ENCODE measurements around the gene TNFRSF4. TPM values are rescaled to one million over a fixed set of nuclear protein-coding genes. Genes with fewer than 3 reads are reported as not detected.

Gene TNFRSF4
- total RNA-seq, 2 experiments from 2014 or later, result 340 to 418 TPM

DNA sequence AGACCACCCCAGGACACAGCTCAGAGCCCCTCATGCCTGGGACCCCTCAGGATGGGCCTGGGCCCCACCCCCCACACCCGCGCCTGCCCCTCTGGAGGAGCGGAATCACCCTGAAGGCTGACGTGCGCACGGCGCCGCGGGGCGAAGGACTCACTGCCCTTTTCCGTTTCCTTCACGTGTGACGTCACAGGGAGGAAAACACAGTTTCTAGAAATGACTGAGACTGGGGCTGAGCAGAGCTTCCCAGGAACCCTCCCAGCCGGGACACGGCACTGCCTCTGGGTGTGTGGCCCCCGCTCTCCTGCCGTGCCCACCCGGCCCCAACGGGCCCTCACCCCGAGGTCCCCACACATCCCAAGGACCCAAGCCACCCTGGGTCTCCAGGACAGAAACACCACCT lies 5.4 kb upstream of the TNFRSF4 start:
- Mint-ChIP-seq H3K36me3 (ENCODE audit: low read depth) (peaks cover 71% of the 10 kb centered on the region), H3K4me1 (peaks cover 46% of the 10 kb centered on the region), H3K27me3 (no peaks in the 10 kb centered on the region), H3K27ac (peak overlapping the region; percentile 92), H3K9me3 (ENCODE audit: low read depth) (no peaks in the 10 kb centered on the region), H3K4me3 (peak overlapping the region; percentile 66)
- intact Hi-C loops (cut with DNase I, micrococcal nuclease), result loop anchor here in 1 of 2 experiments (5.0 kb wide), 1 partner anchor 53 kb away; the partner anchor contains the start of gene UBE2J2
- ChIA-PET POLR2A (no interaction called here), CTCF (no interaction called here)
- peak; percentile 78 for DNase-seq
- peak; percentile 28 for ATAC-seq

DNA sequence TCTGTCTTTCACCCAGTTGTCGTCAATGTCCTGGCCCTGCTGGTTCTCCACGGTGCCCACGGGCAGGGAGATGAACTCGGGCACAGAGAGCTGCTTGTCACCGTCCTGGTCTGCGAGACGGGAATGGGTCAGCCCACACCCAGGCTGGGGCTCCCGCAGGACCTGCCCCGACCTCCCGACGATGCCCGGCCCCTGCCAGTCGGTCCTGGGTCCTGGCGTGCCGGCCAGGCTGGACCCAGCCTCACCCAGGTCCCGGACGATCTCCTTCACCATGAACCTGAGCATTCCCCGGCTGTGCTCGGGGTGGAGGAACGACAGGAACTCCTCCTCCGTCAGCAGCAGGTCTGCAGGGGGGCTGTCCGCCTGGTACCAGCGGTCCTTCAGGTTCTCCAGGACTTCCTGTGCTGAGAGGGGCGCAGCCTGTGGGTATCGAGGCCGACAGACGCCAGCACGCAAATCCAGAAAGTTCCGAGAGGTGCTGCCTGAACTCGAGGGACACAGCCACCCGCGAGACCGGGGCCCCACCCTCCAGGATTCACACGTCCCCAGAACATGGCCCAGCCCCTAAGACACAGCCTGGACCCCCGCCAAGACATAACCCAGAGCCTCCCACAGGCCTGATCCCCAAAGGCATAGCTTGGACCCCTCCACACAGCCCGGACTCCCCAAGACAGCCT lies 4.7 kb upstream of the TNFRSF4 start:
- peak overlapping the region; percentile 66 for H3K4me3 Mint-ChIP-seq
- H3K27me3 Mint-ChIP-seq, result no peaks in the 10 kb centered on the region
- H3K4me1 Mint-ChIP-seq, result peaks cover 49% of the 10 kb centered on the region
- intact Hi-C loops (cut with DNase I, micrococcal nuclease), result loop anchor here in 1 of 2 experiments (5.0 kb wide), 1 partner anchor 54 kb away; the partner anchor contains the start of gene UBE2J2
- no peak for DNase-seq
- peaks cover 72% of the 10 kb centered on the region for H3K36me3 Mint-ChIP-seq (ENCODE audit: low read depth)
- CTCF ChIA-PET, result interaction anchor here (0.9 kb wide), 1 partner anchor 96 kb away, joined by 6 read pairs; no protein-coding TSS in a partner anchor
- ATAC-seq, result no peak
- H3K9me3 Mint-ChIP-seq (ENCODE audit: low read depth), result no peaks in the 10 kb centered on the region
- POLR2A ChIA-PET, result interaction anchor here (0.7 kb wide), 1 partner anchor 10 kb away, joined by 4 read pairs; no protein-coding TSS in a partner anchor
- H3K27ac Mint-ChIP-seq, result peak overlapping the region; percentile 92

DNA sequence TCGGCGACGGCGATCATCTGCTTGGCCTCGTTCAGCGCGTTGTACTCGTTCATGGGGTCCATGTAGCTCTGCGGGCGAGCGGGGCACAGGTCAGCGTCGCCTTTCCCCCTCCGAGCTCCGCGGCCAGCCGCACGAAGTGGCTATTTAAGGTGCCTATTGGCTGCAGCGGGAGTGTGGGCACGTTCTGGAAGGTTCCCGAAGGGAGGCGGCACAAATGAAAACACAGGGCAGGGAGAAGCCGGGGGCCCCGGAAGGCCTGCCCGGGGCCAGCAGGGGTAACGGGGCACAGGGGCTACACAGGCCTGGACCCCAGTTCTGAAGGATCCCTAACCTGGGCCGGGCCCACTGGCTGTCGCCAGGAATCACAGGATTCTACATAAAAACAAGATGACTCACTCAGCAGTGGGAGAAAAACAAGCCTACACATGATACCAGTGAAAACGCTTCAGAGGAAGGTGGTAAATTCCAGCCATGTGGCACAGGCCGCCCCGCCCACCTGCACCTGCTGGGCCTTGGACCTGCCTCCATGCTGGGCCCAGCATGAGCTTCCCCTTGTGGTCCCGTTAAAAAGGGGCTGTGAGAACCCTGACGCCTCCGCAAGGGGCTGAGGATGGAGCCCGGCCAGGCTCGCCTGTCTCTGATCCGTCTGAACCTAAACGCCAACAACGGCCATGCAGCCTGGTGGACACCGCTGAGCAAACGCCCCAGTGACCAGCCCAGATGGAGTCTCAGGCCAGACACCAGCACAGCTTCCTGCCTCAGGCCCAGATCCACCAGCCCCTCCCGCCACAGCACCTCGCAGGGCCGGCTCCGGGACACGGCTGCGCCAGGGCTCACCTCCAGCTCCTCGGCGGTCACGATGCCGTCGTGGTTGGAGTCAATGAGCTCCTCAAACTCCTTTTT lies 3.9 kb upstream of the TNFRSF4 start:
- Mint-ChIP-seq H3K4me3 (peak overlapping the region; percentile 66), H3K9me3 (ENCODE audit: low read depth) (no peaks in the 10 kb centered on the region)
- POLR2A ChIA-PET, result interaction anchor here (0.7 kb wide), 1 partner anchor 10 kb away, joined by 4 read pairs; no protein-coding TSS in a partner anchor

DNA sequence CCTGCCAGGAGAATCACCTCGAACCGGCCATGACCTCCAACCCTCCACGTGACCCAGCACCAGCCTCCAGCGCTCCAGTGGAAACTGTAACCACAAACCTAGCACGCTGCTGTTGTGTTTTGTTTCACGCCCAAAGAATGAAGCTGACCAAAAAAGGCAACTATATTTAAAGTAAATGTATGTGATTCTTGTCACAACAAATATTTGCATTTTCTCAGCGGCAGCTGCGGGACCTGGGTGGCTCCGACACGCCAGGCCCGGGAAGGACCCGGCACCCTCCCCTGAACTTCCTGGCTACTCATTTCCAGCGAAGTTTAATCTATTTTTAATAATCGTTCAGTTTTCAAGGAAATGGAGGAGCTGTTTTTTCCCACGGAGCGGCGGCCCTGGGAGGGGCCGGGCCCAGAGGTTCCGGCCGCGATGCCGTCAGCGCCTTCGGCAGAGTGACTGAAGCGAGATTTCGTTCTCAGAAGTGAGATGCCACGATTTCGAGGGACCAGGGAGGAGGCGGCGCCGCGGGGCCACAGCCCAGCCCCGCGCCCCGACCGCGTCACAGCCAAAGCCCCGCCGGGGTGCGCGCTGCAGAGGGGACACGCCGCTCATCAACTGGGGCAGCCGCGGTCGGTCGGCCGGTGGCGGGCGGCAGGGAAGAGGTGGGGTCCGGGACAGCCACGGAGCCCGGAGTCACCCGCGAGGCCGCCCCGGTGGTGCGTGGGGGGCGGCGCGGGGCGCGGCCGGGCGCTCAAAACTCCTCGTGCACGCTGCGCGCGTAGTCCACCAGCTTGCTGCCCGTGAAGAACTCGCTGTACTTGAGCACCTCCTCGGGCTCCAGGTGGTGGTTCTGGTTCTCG lies 3.0 kb upstream of the TNFRSF4 start:
- H3K27me3 Mint-ChIP-seq, result no peaks in the 10 kb centered on the region

More for the DNA sequence above, 3.9 kb upstream of the TNFRSF4 start:
- H3K36me3 Mint-ChIP-seq (ENCODE audit: low read depth), result peaks cover 68% of the 10 kb centered on the region
- DNase-seq, result peak; percentile 77
- CTCF ChIA-PET, result interaction anchor here (0.6 to 1.6 kb wide), 3 partner anchors 12 to 225 kb away, joined by 3 to 6 read pairs (median 6); partner anchors contain the start of gene TNFRSF18
- intact Hi-C loops (cut with DNase I, micrococcal nuclease), result loop anchor here (1.0 to 5.0 kb wide), 3 partner anchors 17 to 54 kb away; partner anchors contain the start of gene UBE2J2 (in 1 of the 2)
- peak; percentile 4 for ATAC-seq
- peaks cover 49% of the 10 kb centered on the region for H3K4me1 Mint-ChIP-seq
- peak overlapping the region; percentile 92 for H3K27ac Mint-ChIP-seq
- no peaks in the 10 kb centered on the region for H3K27me3 Mint-ChIP-seq

DNA sequence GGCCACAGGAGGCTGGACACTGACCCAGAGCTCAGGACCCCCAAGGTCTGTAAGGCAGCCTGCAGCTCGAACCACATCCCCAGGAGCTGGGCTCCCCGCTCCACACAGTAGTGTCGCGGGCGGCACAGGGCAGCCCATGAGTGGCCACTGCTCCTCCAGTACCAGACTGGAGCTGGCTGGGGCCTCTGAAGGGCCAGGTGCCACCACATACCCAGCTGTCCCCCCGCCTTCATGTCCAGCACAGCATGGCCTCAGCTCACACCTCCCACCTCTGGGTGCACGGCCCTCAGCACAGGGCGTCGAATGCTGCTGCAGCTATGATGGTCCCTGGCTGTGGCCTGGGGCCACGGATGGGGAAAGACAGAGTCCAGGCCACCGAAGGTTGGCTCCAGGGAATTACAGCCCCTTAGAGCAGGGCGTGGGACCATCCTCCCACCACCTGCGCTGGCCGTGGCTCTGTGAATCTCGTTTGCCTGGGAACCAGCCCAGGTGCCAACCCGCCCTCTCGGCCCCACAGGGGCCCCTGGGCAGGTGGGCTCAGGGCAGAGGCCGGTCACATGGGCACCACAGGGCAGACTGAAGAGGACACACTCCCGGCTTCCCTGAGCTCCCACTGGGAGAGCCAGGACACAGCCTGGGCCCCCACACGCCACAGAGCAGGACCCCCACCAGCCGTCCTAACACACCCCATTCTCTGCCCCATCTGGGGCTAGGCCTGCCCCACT lies 2.1 kb upstream of the TNFRSF4 start:
- Mint-ChIP-seq H3K4me3 (peak overlapping the region; percentile 73), H3K4me1 (peaks cover 50% of the 10 kb centered on the region), H3K27me3 (no peaks in the 10 kb centered on the region), H3K36me3 (ENCODE audit: low read depth) (peaks cover 66% of the 10 kb centered on the region), H3K9me3 (ENCODE audit: low read depth) (no peaks in the 10 kb centered on the region), H3K27ac (peak overlapping the region; percentile 94)
- no peak for ATAC-seq
- DNase-seq, result peak; percentile 19
- POLR2A ChIA-PET, result no interaction called here
- CTCF ChIA-PET, result interaction anchor here (0.6 kb wide), 1 partner anchor 158 kb away, joined by 3 read pairs; no protein-coding TSS in a partner anchor
- intact Hi-C loops (cut with DNase I, micrococcal nuclease), result loop anchor here (2.0 to 5.0 kb wide), 3 partner anchors 19 to 93 kb away; partner anchors contain the start of gene UBE2J2 (in 1 of the 2)

More for the DNA sequence above, 3.0 kb upstream of the TNFRSF4 start:
- Mint-ChIP-seq H3K9me3 (ENCODE audit: low read depth) (no peaks in the 10 kb centered on the region), H3K4me1 (peaks cover 49% of the 10 kb centered on the region), H3K27ac (peak overlapping the region; percentile 94), H3K4me3 (peak overlapping the region; percentile 73), H3K36me3 (ENCODE audit: low read depth) (peaks cover 68% of the 10 kb centered on the region)
- DNase-seq, result peak; percentile 76
- peak; percentile 16 for ATAC-seq
- ChIA-PET POLR2A (interaction anchor here (0.7 kb wide), 2 partner anchors 9 to 75 kb away, joined by 3 read pairs; no protein-coding TSS in a partner anchor), CTCF (interaction anchor here (0.6 to 1.6 kb wide), 2 partner anchors 11 to 224 kb away, joined by 3 to 6 read pairs; partner anchors contain the start of gene TNFRSF18)
- intact Hi-C loops (cut with DNase I, micrococcal nuclease), result loop anchor here (1.0 to 5.0 kb wide), 3 partner anchors 16 to 55 kb away; partner anchors contain the start of gene UBE2J2 (in 1 of the 2)

DNA sequence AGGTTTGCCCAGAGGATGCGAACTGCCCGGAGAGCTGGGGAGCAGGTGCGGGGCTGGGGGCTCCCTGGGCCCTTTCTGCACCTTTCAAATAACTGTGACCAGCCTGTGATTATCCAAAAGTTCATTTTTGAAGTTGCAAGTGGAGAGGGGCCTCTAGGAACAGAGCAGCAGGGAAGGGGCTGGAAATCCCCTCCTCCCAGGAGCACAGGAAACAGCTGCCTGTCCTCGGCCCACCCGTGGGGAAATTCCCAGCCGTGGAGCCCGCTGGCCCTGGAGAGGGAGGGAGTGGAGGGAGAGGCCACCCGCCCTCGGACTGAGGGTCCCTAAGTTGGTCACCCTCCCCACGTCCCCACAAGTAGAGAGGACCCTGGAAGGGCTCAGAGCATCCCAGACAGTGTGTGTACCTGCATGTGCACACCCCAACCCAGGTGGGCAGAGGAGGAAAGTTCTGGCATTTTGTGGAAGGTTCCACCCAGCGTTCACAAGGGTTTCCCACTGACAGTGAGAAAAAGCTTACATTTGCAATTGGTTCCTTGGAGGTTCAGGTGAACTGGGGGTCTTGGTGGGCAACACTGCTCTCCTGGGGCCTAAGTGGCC lies 1.2 kb upstream of the TNFRSF4 start:
- Mint-ChIP-seq H3K9me3 (ENCODE audit: low read depth) (no peaks in the 10 kb centered on the region), H3K27ac (peak overlapping the region; percentile 87), H3K27me3 (no peaks in the 10 kb centered on the region), H3K4me3 (peak overlapping the region; percentile 73), H3K4me1 (peaks cover 48% of the 10 kb centered on the region), H3K36me3 (ENCODE audit: low read depth) (peaks cover 66% of the 10 kb centered on the region)
- ChIA-PET CTCF (interaction anchor here (0.6 kb wide), 1 partner anchor 11 kb away, joined by 3 read pairs; no protein-coding TSS in a partner anchor), POLR2A (no interaction called here)
- ATAC-seq, result no peak
- intact Hi-C loops (cut with DNase I, micrococcal nuclease), result loop anchor here (2.0 to 5.0 kb wide), 2 partner anchors 57 to 92 kb away; partner anchors contain the start of gene UBE2J2 (in 1 of the 2)
- no peak for DNase-seq

DNA sequence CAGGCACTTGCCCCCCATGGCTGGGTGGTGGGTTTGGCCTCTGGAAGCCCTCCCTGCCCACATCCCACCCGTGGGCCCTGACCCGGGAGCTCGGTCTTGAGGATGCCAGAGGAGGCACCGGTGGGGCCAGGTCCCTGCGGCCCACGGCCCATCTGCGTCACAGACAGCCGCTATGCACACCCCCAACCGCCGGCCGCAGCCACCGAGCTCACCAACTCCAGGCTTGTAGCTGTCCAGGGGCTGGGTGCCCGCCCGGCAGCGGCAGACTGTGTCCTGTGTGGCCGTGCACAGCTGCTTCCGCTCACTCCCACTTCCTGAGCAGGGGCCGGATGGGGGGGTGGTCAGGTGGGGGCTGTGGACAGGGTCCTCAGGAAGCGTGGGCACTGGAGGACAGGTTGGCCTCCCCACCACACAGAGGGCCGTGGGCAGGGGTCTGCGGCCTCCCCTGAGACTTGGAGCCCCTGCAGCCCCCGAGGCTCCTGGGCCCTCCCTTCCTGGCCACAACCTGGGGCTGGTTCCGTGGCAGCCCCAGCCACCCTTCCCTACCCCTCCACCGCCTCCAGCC lies 1.1 kb downstream of the TNFRSF4 start:
- peaks cover 51% of the 10 kb centered on the region for H3K4me1 Mint-ChIP-seq
- intact Hi-C loops (cut with DNase I, micrococcal nuclease), result no loop called here
- ChIA-PET CTCF (no interaction called here), POLR2A (interaction anchor here (0.8 kb wide), 1 partner anchor 65 kb away, joined by 4 read pairs; no protein-coding TSS in a partner anchor)
- ATAC-seq, result no peak
- H3K36me3 Mint-ChIP-seq (ENCODE audit: low read depth), result peaks cover 54% of the 10 kb centered on the region
- H3K4me3 Mint-ChIP-seq, result peak overlapping the region; percentile 73
- DNase-seq, result peak; percentile 70
- H3K27ac Mint-ChIP-seq, result no peak overlapping the region
- no peaks in the 10 kb centered on the region for H3K27me3 Mint-ChIP-seq
- no peaks in the 10 kb centered on the region for H3K9me3 Mint-ChIP-seq (ENCODE audit: low read depth)

DNA sequence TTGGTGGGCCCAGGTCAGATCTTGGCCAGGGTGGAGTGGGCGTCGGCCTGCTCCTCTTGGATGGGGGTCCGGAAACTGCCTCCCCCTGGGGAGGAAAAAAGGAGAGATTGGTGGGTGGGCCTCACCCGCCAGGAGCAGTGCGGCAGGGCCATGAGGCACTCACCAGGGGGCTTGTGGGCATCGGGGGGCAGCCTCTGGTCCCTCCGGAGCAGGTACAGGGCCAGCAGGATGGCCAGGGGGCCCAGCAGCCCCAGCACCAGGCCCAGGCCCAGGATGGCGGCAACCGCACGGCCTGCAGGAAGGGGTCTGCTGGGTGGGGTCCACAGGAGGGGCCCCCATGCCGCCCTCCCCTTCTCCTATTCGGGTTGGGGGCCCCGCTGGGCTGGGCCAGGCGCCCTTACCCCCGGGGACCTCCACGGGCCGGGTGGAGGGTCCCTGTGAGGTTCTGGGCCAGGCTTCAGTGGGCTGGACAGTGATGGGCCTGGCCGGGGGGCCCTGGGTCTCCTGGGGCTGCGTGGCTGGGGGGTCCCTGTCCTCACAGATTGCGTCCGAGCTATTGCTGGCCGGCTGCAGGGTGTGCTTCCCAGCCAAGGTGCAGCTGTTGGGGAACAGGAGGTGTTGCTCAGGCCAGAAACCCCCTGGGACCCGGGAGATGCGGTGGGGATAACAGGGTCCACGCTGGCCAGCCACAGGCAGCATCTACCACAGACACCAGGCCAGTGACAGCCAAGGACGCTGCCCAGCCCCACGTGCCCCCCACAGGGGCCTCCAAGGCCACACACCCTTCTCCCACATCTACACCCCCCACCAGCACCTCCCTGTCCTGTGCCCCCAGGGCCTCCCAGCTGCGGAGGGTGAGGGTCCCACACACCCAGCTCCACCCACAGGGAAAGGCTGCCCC lies 2.2 kb downstream of the TNFRSF4 start:
- CTCF ChIA-PET, result no interaction called here
- Mint-ChIP-seq H3K4me1 (peaks cover 50% of the 10 kb centered on the region), H3K9me3 (ENCODE audit: low read depth) (no peaks in the 10 kb centered on the region), H3K4me3 (peak overlapping the region; percentile 77), H3K27me3 (no peaks in the 10 kb centered on the region), H3K27ac (peak overlapping the region; percentile 60), H3K36me3 (ENCODE audit: low read depth) (peaks cover 45% of the 10 kb centered on the region)
- ATAC-seq, result no peak
- POLR2A ChIA-PET, result no interaction called here
- intact Hi-C loops (cut with DNase I, micrococcal nuclease), result no loop called here
- no peak for DNase-seq

All from activated CD4-positive, alpha-beta T cell treated with anti-CD3 and anti-CD28 coated beads for 36 hours (primary cell).